Loucy (cell line): Measurements from ENCODE around the gene ESCO1.

Experiments
- EZH2phosphoT487 ChIP-seq: fragments of 200-600 bp; IDR thresholded peaks from 2 replicates; pipeline ENCODE4 v1.6.1; 2018; ENCODE audit warnings: antibody characterized with exemption, mild to moderate bottlenecking, moderate library complexity, borderline replicate concordance
- TF ChIP-seq, protein P1 (sequence below): fragments of 200-600 bp; sonication (generic); conservative IDR thresholded peaks from 2 replicates; pipeline ENCODE4 v1.5.1; 2014; ENCODE audit warnings: mild to moderate bottlenecking, antibody characterized with exemption, low read length

DNA sequence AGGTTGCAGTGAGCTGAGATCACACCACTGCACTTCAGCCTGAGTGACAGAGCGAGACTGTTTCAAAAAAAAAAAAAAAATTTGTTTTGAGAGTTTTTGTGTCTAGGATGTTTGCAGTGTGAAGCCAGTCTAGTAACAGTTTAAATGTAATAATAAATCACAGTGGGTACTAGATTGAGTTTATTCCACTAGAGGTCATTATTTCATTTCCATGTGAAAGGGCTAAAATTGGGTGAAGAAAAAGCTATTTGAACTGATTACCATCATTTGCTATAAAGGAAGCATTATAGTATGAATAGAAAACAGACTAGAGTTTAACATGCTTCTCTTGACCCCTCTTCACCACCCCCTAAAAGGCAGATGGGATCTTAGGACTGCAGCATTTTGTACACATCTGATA lies 31.9 kb upstream of the ESCO1 start:
- TF ChIP-seq, protein P1, sequence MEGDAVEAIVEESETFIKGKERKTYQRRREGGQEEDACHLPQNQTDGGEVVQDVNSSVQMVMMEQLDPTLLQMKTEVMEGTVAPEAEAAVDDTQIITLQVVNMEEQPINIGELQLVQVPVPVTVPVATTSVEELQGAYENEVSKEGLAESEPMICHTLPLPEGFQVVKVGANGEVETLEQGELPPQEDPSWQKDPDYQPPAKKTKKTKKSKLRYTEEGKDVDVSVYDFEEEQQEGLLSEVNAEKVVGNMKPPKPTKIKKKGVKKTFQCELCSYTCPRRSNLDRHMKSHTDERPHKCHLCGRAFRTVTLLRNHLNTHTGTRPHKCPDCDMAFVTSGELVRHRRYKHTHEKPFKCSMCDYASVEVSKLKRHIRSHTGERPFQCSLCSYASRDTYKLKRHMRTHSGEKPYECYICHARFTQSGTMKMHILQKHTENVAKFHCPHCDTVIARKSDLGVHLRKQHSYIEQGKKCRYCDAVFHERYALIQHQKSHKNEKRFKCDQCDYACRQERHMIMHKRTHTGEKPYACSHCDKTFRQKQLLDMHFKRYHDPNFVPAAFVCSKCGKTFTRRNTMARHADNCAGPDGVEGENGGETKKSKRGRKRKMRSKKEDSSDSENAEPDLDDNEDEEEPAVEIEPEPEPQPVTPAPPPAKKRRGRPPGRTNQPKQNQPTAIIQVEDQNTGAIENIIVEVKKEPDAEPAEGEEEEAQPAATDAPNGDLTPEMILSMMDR = peak; percentile 41
- TF ChIP-seq EZH2phosphoT487 = no peak
